Measurements from ENCODE around the gene TEX10.
"Not testable (repeated sequence)": the region's sequence is repeated elsewhere in the genome, so short reads cannot be mapped to it uniquely, and the experiment has no call there.

GRCh38 chr9:100392989-100393388 is 40.2 kb upstream of the TEX10 start:
- TF ChIP-seq CTCF, POLR2A (IDR thresholded peaks at IDR 0.05): not testable (repeated sequence)
